Fibroblast of skin of left biceps (primary cell): ENCODE data around the gene DCHS1.
A peak's percentile ranks its signal among the peaks of the same experiment; 100 is the strongest.

Source experiments
- DNase-seq, 2 experiments: peaks; one replicate each; pipeline ENCODE4 v3.0.0-alpha.2; 2013; ENCODE audit warnings: low read depth in 2 of 2

The DCHS1 gene

GRCh38 chr11:6612213-6613041 lies 43.2 kb downstream of the DCHS1 start, which contains the start of gene TAF10:
Gene TAF10 (minus strand): TSS chr11:6612216. CDS start chr11:6612189, 27 bp downstream.
- peak; percentile 89 for DNase-seq

GRCh38 chr11:6611963-6612212 lies 43.7 kb downstream of the DCHS1 start:
- no peak for DNase-seq

GRCh38 chr11:6611092-6611962 lies 44.3 kb downstream of the DCHS1 start:
- no peak for DNase-seq

- DNase-seq: no peak
Observed at GRCh38 chr11:6610591-6610990, 45.0 kb downstream of the DCHS1 start.

GRCh38 chr11:6609502-6610015 lies 46.0 kb downstream of the DCHS1 start:
- no peak for DNase-seq

- DNase-seq: no peak
Observed at GRCh38 chr11:6608726-6609501, 46.7 kb downstream of the DCHS1 start.

- DNase-seq: no peak
Observed at GRCh38 chr11:6608011-6608410, 47.6 kb downstream of the DCHS1 start.

GRCh38 chr11:6607190-6607795 lies 48.3 kb downstream of the DCHS1 start:
- peak in 1 of 2 experiments; percentile 22 for DNase-seq

- DNase-seq: peak; percentile 82
Observed at GRCh38 chr11:6606471-6607189, 49.0 kb downstream of the DCHS1 start.

- DNase-seq: no peak
Observed at GRCh38 chr11:6604790-6605189, 50.8 kb downstream of the DCHS1 start.

- peak in 1 of 2 experiments; percentile 18 for DNase-seq
Observed at GRCh38 chr11:6604081-6604626, 51.5 kb downstream of the DCHS1 start.

- peak; percentile 59 to 68 for DNase-seq
Observed at GRCh38 chr11:6603287-6604080, 52.1 kb downstream of the DCHS1 start, which contains the start of the genes ILK and RRP8. Gene ILK (plus strand): TSS chr11:6603774. CDS start chr11:6604272, 498 bp downstream. Gene RRP8 (minus strand): TSS chr11:6603616. CDS start chr11:6603502, 114 bp downstream.

- no peak for DNase-seq
Observed at GRCh38 chr11:6602096-6602940, 53.3 kb downstream of the DCHS1 start.

- no peak for DNase-seq
Observed at GRCh38 chr11:6601041-6601461, 54.6 kb downstream of the DCHS1 start.

GRCh38 chr11:6599881-6600390 lies 55.7 kb downstream of the DCHS1 start:
- DNase-seq: no peak

GRCh38 chr11:6599449-6599848 lies 56.2 kb downstream of the DCHS1 start:
- no peak for DNase-seq

GRCh38 chr11:6598555-6598954 lies 57.1 kb downstream of the DCHS1 start:
- no peak for DNase-seq

- no peak for DNase-seq
Observed at GRCh38 chr11:6596239-6596877, 59.3 kb downstream of the DCHS1 start.
